CD14-positive monocyte (primary cell): ENCODE measurements around the gene SLC44A4. TPM values are rescaled to one million over a fixed set of nuclear protein-coding genes. Genes with fewer than 3 reads are reported as not detected.
"Not testable (repeated sequence)": the region's sequence is repeated elsewhere in the genome, so short reads cannot be mapped to it uniquely, and the experiment has no call there.

Experiments
- DNase-seq, 3 donors: peaks; one replicate each; pipeline ENCODE4 v3.0.0-alpha.2; 2011 to 2022
- H2AFZ ChIP-seq: 2 replicates; pipeline ENCODE4 v1.6.0; 2012; ENCODE audit warnings: mild to moderate bottlenecking, low read depth, low read length, inconsistent platforms; ENCODE audit not compliant: insufficient read depth, poor library complexity, severe bottlenecking
- H3K27ac ChIP-seq, 2 donors: 1 replicate in 1 of 2; 2 replicates in 1 of 2; pipeline ENCODE4 v1.5.1; 2012 to 2013; ENCODE audit warnings: low read length in 2 of 2, control low read depth in 1 of 2, inconsistent platforms in 1 of 2, low read depth in 1 of 2, mild to moderate bottlenecking in 1 of 2
- H3K27me3 ChIP-seq, 2 donors: one replicate each; pipeline versions ENCODE4 v1.6.0 to v1.6.1; 2011 to 2013; ENCODE audit warnings: low read length in 2 of 2; ENCODE audit not compliant: control insufficient read depth in 2 of 2, insufficient read depth in 2 of 2
- H3K36me3 ChIP-seq, 2 donors: replicated peaks in 1 of 2; 1 replicate in 1 of 2; 2 replicates in 1 of 2; pipeline versions ENCODE4 v1.5.1 to v1.6.1; 2012 to 2013; ENCODE audit warnings: low read length in 2 of 2, control low read depth in 1 of 2, inconsistent platforms in 1 of 2, mild to moderate bottlenecking in 1 of 2; ENCODE audit not compliant: insufficient read depth in 2 of 2, control insufficient read depth in 1 of 2
- H3K4me1 ChIP-seq, 2 donors: 1 replicate in 1 of 2; 2 replicates in 1 of 2; pipeline versions ENCODE4 v1.5.1 to v1.6.1; 2012 to 2013; ENCODE audit warnings: low read length in 2 of 2, control low read depth in 1 of 2, inconsistent platforms in 1 of 2, mild to moderate bottlenecking in 1 of 2, moderate library complexity in 1 of 2; ENCODE audit not compliant: insufficient read depth in 2 of 2, control insufficient read depth in 1 of 2
- H3K4me2 ChIP-seq: replicated peaks from 2 replicates; pipeline ENCODE3; 2012; ENCODE audit warnings: low read length, moderate library complexity, mild to moderate bottlenecking; ENCODE audit not compliant: poor library complexity, severe bottlenecking; ENCODE audit errors: extremely low read depth
- H3K4me3 ChIP-seq, 3 experiments: fragments of 200-600 bp in 1 of 3; sonication (generic) in 1 of 3; replicated peaks in 1 of 3; 1 replicate in 2 of 3; 2 replicates in 1 of 3; pipeline ENCODE4 v1.5.1; 2011 to 2013; ENCODE audit warnings: low read length in 3 of 3, mild to moderate bottlenecking in 3 of 3, control low read depth in 2 of 3, low read depth in 2 of 3, inconsistent platforms in 1 of 3, moderate library complexity in 1 of 3
- H3K79me2 ChIP-seq: 2 replicates; pipeline ENCODE4 v1.6.0; 2012; ENCODE audit warnings: mild to moderate bottlenecking, control low read depth, inconsistent platforms, low read length, moderate library complexity; ENCODE audit not compliant: insufficient read depth
- H3K9ac ChIP-seq: 2 replicates; pipeline ENCODE4 v1.6.0; 2017; ENCODE audit warnings: low read length, mild to moderate bottlenecking; ENCODE audit not compliant: insufficient read depth, poor library complexity, severe bottlenecking
- H3K9me3 ChIP-seq, 2 donors: replicated peaks in 1 of 2; 1 replicate in 1 of 2; 2 replicates in 1 of 2; pipeline versions ENCODE4 v1.5.1 to v1.6.1; 2012 to 2013; ENCODE audit warnings: low read length in 2 of 2, control low read depth in 1 of 2; ENCODE audit not compliant: control insufficient read depth in 1 of 2, insufficient read depth in 1 of 2
- H4K20me1 ChIP-seq: 2 replicates; pipeline ENCODE4 v1.6.0; 2012; ENCODE audit warnings: mild to moderate bottlenecking, low read length, control low read depth, moderate library complexity; ENCODE audit not compliant: insufficient read depth
- H3K27ac Mint-ChIP-seq, 7 donors: one replicate each; pipeline ENCODE4 v1.8.0; 2020; ENCODE audit warnings: mild to moderate bottlenecking in 7 of 7, mixed read lengths in 7 of 7, moderate library complexity in 6 of 7, inconsistent platforms in 2 of 7
- H3K27me3 Mint-ChIP-seq, 3 donors: one replicate each; pipeline ENCODE4 v1.8.0; 2021 to 2022; ENCODE audit warnings: low read depth in 3 of 3, mild to moderate bottlenecking in 3 of 3, mixed read lengths in 3 of 3, moderate library complexity in 3 of 3, inconsistent platforms in 1 of 3
- H3K36me3 Mint-ChIP-seq, 2 donors: one replicate each; pipeline ENCODE4 v1.8.0; 2020; ENCODE audit warnings: mixed read lengths in 2 of 2, inconsistent platforms in 1 of 2, mild to moderate bottlenecking in 1 of 2
- H3K4me1 Mint-ChIP-seq: one replicate; pipeline ENCODE4 v1.8.0; 2020; ENCODE audit warnings: mild to moderate bottlenecking, mixed read lengths
- H3K4me3 Mint-ChIP-seq, 2 donors: one replicate each; pipeline ENCODE4 v1.8.0; 2020; ENCODE audit warnings: mild to moderate bottlenecking in 2 of 2, mixed read lengths in 2 of 2, moderate library complexity in 1 of 2
- H3K9me3 Mint-ChIP-seq, 7 donors: one replicate each; pipeline ENCODE4 v1.8.0; 2020 to 2022; ENCODE audit warnings: mixed read lengths in 7 of 7, mild to moderate bottlenecking in 6 of 7, moderate library complexity in 6 of 7, inconsistent platforms in 2 of 7
- WGBS: methylation state at CpG from one replicate; pipeline ENCODE4 v1.1.5; 2013; ENCODE audit warnings: missing lambda C conversion rate; ENCODE audit not compliant: insufficient coverage; 5-methylcytosine and 5-hydroxymethylcytosine counted together
- intact Hi-C, 2 donors: fragments of 100-400 bp; cut with micrococcal nuclease; formaldehyde crosslinking; loops; one replicate each; pipeline versions ENCODE4 v1.15.0 to v1.15.1; 2023
- polyA plus RNA-seq, 3 donors: library from polyadenylated mRNA; depleted of rRNA in 1 of 3; unstranded in 2 of 3; stranded (reverse) in 1 of 3; fragments of 300-500 nt in 2 of 3; fragments of >200 nt in 1 of 3; fragmentation: Illumina TruSeq in 2 of 3; gene quantifications; 1 replicate in 2 of 3; 2 replicates in 1 of 3; pipeline ENCODE4 v1.2.3, GENCODE V29; 2012 to 2021
- TF ChIP-seq, protein P1 (sequence below): fragments of 200-600 bp; IDR thresholded peaks from one replicate; pipeline ENCODE4 v1.8.0; 2022; ENCODE audit warnings: antibody characterized with exemption, mild to moderate bottlenecking

The SLC44A4 gene
- polyA plus RNA-seq, 3 donors: 0.09 TPM; not detected in 2

DNA sequence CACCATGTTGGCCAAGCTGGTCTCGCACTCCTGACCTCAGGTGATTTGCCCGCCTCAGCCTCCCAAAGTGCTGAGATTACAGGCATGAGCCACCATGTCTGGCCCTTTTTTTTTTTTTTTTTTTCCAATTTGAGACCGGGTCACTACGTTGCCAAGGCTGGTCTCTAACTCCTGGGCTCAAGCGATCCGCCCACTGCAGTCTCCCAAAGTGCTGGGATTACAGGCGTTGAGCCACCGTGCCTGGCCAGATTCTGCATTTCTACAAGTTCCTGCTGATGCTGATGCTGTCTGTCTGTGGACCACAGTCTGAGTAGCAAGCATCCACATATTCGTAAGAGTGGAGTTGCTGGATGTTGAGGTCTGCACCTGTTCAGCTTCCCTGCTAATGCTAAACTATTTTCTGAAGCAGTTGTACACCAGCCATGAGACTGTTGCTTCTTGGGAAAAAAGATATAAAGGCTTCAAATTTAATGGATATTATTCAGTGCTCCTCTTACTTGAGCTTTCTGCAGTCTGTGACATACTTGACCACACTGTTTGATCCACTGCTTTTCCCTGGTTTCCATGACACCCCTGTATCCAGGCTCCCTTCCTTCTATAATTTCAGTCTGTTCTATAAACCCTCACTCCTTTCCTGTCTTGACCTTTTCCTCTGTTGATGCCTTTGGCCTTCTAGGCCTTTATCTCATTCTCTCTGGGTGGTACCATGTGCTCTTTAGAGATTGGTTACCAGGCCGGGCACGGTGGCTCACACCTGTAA is 33.2 kb upstream of the SLC44A4 start:
- peaks cover 13% of the 10 kb centered on the region for H3K4me1 Mint-ChIP-seq
- no peak for DNase-seq
- H2AFZ ChIP-seq: no peak overlapping the region
- TF ChIP-seq, protein P1, sequence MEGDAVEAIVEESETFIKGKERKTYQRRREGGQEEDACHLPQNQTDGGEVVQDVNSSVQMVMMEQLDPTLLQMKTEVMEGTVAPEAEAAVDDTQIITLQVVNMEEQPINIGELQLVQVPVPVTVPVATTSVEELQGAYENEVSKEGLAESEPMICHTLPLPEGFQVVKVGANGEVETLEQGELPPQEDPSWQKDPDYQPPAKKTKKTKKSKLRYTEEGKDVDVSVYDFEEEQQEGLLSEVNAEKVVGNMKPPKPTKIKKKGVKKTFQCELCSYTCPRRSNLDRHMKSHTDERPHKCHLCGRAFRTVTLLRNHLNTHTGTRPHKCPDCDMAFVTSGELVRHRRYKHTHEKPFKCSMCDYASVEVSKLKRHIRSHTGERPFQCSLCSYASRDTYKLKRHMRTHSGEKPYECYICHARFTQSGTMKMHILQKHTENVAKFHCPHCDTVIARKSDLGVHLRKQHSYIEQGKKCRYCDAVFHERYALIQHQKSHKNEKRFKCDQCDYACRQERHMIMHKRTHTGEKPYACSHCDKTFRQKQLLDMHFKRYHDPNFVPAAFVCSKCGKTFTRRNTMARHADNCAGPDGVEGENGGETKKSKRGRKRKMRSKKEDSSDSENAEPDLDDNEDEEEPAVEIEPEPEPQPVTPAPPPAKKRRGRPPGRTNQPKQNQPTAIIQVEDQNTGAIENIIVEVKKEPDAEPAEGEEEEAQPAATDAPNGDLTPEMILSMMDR: no peak
- intact Hi-C loops: no loop called here
- H3K36me3 Mint-ChIP-seq: no peaks in the 10 kb centered on the region
- H3K4me1 ChIP-seq: peaks cover 6% of the 10 kb centered on the region in 2 donors
- H3K27me3 Mint-ChIP-seq: peaks cover 0 to 8% (median 4%) of the 10 kb centered on the region in 3 donors
- peak overlapping the region in 3 of 7 donors; percentile 19 to 63 (median 32) for H3K27ac Mint-ChIP-seq
- no peak overlapping the region for H3K4me3 ChIP-seq
- no peak overlapping the region for H3K9ac ChIP-seq
- no peaks in the 10 kb centered on the region for H3K36me3 ChIP-seq
- 90% methylated on average over 11 of the region's 11 CpGs for WGBS
- no peaks in the 10 kb centered on the region for H3K27me3 ChIP-seq
- H3K27ac ChIP-seq: no peak overlapping the region
- H4K20me1 ChIP-seq: no peaks in the 10 kb centered on the region
- no peaks in the 10 kb centered on the region for H3K9me3 Mint-ChIP-seq
- no peaks in the 10 kb centered on the region for H3K79me2 ChIP-seq
- no peak overlapping the region for H3K4me2 ChIP-seq
- no peak overlapping the region for H3K4me3 Mint-ChIP-seq
- no peaks in the 10 kb centered on the region for H3K9me3 ChIP-seq

DNA sequence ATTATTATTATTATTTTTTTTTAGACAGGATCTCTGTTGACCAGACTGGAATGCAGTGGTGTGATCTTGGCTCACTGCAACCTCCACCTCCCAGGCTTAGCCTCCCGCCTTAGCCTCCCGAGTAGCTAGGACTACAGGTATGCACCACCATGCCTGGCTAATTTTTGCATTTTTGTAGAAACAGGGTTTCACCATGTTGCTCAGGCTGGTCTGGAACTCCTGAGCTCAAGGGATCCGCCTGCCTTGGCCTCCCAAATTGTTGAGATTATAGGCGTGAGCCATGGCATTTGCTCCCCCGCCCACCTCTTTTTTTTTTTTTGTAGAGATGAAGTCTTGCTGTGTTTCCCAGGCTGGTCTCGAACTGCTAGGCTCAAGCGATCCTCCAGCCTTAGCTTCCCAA is 30.5 kb upstream of the SLC44A4 start:
- not testable (repeated sequence) for H3K36me3 ChIP-seq, H3K9ac ChIP-seq, H3K27ac Mint-ChIP-seq, H3K4me2 ChIP-seq, H3K27me3 ChIP-seq, H3K4me1 ChIP-seq, H4K20me1 ChIP-seq, H3K4me3 ChIP-seq, H3K9me3 ChIP-seq, H3K9me3 Mint-ChIP-seq, H2AFZ ChIP-seq, H3K27ac ChIP-seq, H3K36me3 Mint-ChIP-seq, H3K79me2 ChIP-seq, DNase-seq
- Mint-ChIP-seq H3K27me3 (peaks cover 4 to 20% (median 8%) of the 10 kb centered on the region in 3 donors), H3K4me3 (peak overlapping the region in 1 of 2 donors; percentile 11), H3K4me1 (peaks cover 13% of the 10 kb centered on the region)
- 100% methylated on average over 2 of the region's 7 CpGs for WGBS
- intact Hi-C loops: loop anchor here in 1 of 2 donors (5.0 kb wide), 1 partner anchor 33 kb away; no protein-coding TSS in a partner anchor
